GM04503 (cell line): ENCODE data around the gene MPZ.
"Not testable (repeated sequence)": the region's sequence is repeated elsewhere in the genome, so short reads cannot be mapped to it uniquely, and the experiment has no call there.

ENCODE experiments used
- DNase-seq: peaks from one replicate; pipeline ENCODE4 v3.0.0-alpha.2; 2012; ENCODE audit warnings: low read depth

Gene MPZ

GRCh38 chr1:161299347-161299746 lies 10.4 kb downstream of the MPZ start:
- DNase-seq, result no peak

GRCh38 chr1:161298116-161298515 lies 11.7 kb downstream of the MPZ start:
- no peak for DNase-seq

GRCh38 chr1:161297415-161297814 lies 12.4 kb downstream of the MPZ start:
- no peak for DNase-seq

- no peak for DNase-seq
Observed at GRCh38 chr1:161290779-161291178, 19.0 kb downstream of the MPZ start.

- no peak for DNase-seq
Observed at GRCh38 chr1:161287482-161288054, 22.2 kb downstream of the MPZ start.

GRCh38 chr1:161285521-161285920 lies 24.2 kb downstream of the MPZ start:
- DNase-seq, result no peak

GRCh38 chr1:161285113-161285512 lies 24.7 kb downstream of the MPZ start:
- no peak for DNase-seq

GRCh38 chr1:161282991-161283390 lies 26.8 kb downstream of the MPZ start:
- no peak for DNase-seq

GRCh38 chr1:161274874-161275273 lies 34.9 kb downstream of the MPZ start:
- no peak for DNase-seq

- DNase-seq, result no peak
Observed at GRCh38 chr1:161273402-161273801, 36.4 kb downstream of the MPZ start.

- no peak for DNase-seq
Observed at GRCh38 chr1:161267321-161267720, 42.4 kb downstream of the MPZ start.

GRCh38 chr1:161266836-161267235 lies 42.9 kb downstream of the MPZ start:
- DNase-seq, result no peak

GRCh38 chr1:161266202-161266601 lies 43.6 kb downstream of the MPZ start:
- DNase-seq, result no peak

GRCh38 chr1:161265305-161265704 lies 44.5 kb downstream of the MPZ start:
- DNase-seq, result no peak

GRCh38 chr1:161261261-161262235 lies 48.2 kb downstream of the MPZ start:
- no peak for DNase-seq

GRCh38 chr1:161260376-161261260 lies 49.1 kb downstream of the MPZ start:
- no peak for DNase-seq

GRCh38 chr1:161259765-161260164 lies 50.0 kb downstream of the MPZ start:
- no peak for DNase-seq

- DNase-seq, result no peak
Observed at GRCh38 chr1:161259345-161259702, 50.4 kb downstream of the MPZ start.

- DNase-seq, result no peak
Observed at GRCh38 chr1:161258439-161259344, 51.1 kb downstream of the MPZ start, which contains the start of gene PCP4L1. Gene PCP4L1 (plus strand): TSS chr1:161258745. CDS start chr1:161258975, 230 bp downstream.

- DNase-seq, result not testable (repeated sequence)
Observed at GRCh38 chr1:161257109-161257508, 52.7 kb downstream of the MPZ start.

- not testable (repeated sequence) for DNase-seq
Observed at GRCh38 chr1:161255955-161256520, 53.7 kb downstream of the MPZ start.
